HCT116 (cell line): ENCODE measurements around the gene NOXA1. TPM values are rescaled to one million over a fixed set of nuclear protein-coding genes. Genes with fewer than 3 reads are reported as not detected.
A peak's percentile ranks its signal among the peaks of the same experiment; 100 is the strongest.

Source experiments
- ATAC-seq: fragments of 200-7000 bp; cut with Tn5 transposase; 2 replicates; pipeline ENCODE4 v1.9.1; 2020; ENCODE audit warnings: mild to moderate bottlenecking, moderate library complexity
- BruUV-seq: library from RNA; stranded (reverse); fragments of 400-500 nt; replicated peaks from 2 replicates; lab custom pipeline; 2021; lab: Mats Ljungman, UMichigan
- CTCF ChIA-PET: fragments of 300-600 bp; sonication (Branson Sonifier 250); formaldehyde crosslinking; loops from one replicate; lab custom pipeline; 2021; ENCODE audit warnings: antibody characterized with exemption; lab: Charles Lee
- POLR2A ChIA-PET: fragments of 300-600, 350-600 bp; sonication (Branson Sonifier 250); formaldehyde crosslinking; loops from one replicate; lab custom pipeline; 2021; ENCODE audit warnings: antibody characterized with exemption; lab: Charles Lee
- RAD21 ChIA-PET, 2 experiments: fragments of 300-600 bp; sonication (Branson Sonifier 250); formaldehyde crosslinking; loops; one replicate each; lab custom pipeline; 2023; ENCODE audit warnings: low total read pairs in 2 of 2; ENCODE audit not compliant: uncharacterized antibody in 2 of 2, unreplicated experiment in 2 of 2, low non-redundant PET in 1 of 2; lab: Charles Lee
- DNase-seq: peaks from one replicate; pipeline ENCODE4 v3.0.0-alpha.2; 2010; ENCODE audit warnings: low read depth, low spot score
- H2AFZ ChIP-seq: fragments of 200-600 bp; shearing (Covaris generic), sonication (generic); 2 replicates; pipeline ENCODE4 v1.6.1; 2017; ENCODE audit warnings: low read depth, mixed run types, mixed read lengths, antibody characterized with exemption, low read length; ENCODE audit not compliant: poor library complexity, severe bottlenecking
- H3K27ac ChIP-seq: 2 replicates; pipeline ENCODE4 v1.5.1; 2012; ENCODE audit warnings: low read depth, low read length
- H3K27me3 ChIP-seq: fragments of 200-600 bp; sonication (generic); 2 replicates; pipeline ENCODE4 v1.6.1; 2016; ENCODE audit warnings: mixed run types, low read length, mixed read lengths; ENCODE audit not compliant: insufficient read depth
- H3K36me3 ChIP-seq, 2 experiments: fragments of 200-500 bp in 1 of 2; fragments of 200-600 bp in 1 of 2; sonication (Bioruptor generic) in 1 of 2; sonication (generic) in 1 of 2; 2 replicates each; pipeline versions ENCODE4 v1.5.1 to v1.6.1; 2014 to 2016; ENCODE audit warnings: low read length in 2 of 2, inconsistent platforms in 1 of 2, mixed read lengths in 1 of 2, mixed run types in 1 of 2; ENCODE audit not compliant: insufficient read depth in 2 of 2, control insufficient read depth in 1 of 2
- H3K4me1 ChIP-seq, 2 experiments: fragments of 200-600 bp in 1 of 2; sonication (generic) in 1 of 2; 2 replicates each; pipeline versions ENCODE4 v1.5.1 to v1.6.1; 2012 to 2017; ENCODE audit warnings: low read length in 2 of 2, inconsistent platforms in 1 of 2, mild to moderate bottlenecking in 1 of 2, mixed read lengths in 1 of 2, mixed run types in 1 of 2, moderate library complexity in 1 of 2; ENCODE audit not compliant: insufficient read depth in 2 of 2, control insufficient read depth in 1 of 2
- H3K4me2 ChIP-seq: fragments of 200-600 bp; sonication (generic); 2 replicates; pipeline ENCODE4 v1.6.1; 2017; ENCODE audit warnings: mixed run types, low read length, mixed read lengths
- H3K4me3 ChIP-seq, 2 experiments: fragments of 200-600 bp in 1 of 2; sonication (generic) in 1 of 2; replicated peaks in 1 of 2; 2 replicates each; pipeline ENCODE4 v1.5.1; 2011 to 2016; ENCODE audit warnings: low read length in 2 of 2, control low read depth in 1 of 2, low read depth in 1 of 2, mild to moderate bottlenecking in 1 of 2, mixed read lengths in 1 of 2, mixed run types in 1 of 2
- H3K79me2 ChIP-seq: fragments of 200-600 bp; sonication (generic); 2 replicates; pipeline ENCODE4 v1.6.1; 2017; ENCODE audit warnings: mild to moderate bottlenecking, mixed run types, low read length, moderate library complexity, mixed read lengths; ENCODE audit not compliant: insufficient read depth
- H3K9ac ChIP-seq: fragments of 200-600 bp; sonication (generic); 2 replicates; pipeline ENCODE4 v1.6.1; 2016; ENCODE audit warnings: low read length, mixed read lengths
- H3K9me2 ChIP-seq: fragments of 200-600 bp; sonication (generic), shearing (Covaris generic); 2 replicates; pipeline ENCODE4 v1.6.1; 2017; ENCODE audit warnings: mixed run types, mild to moderate bottlenecking, moderate library complexity; ENCODE audit not compliant: insufficient read depth
- H3K9me3 ChIP-seq, 2 experiments: fragments of 200-500 bp in 1 of 2; fragments of 200-600 bp in 1 of 2; sonication (Bioruptor generic) in 1 of 2; sonication (generic) in 1 of 2; 2 replicates each; pipeline ENCODE4 v1.6.1; 2014 to 2017; ENCODE audit warnings: low read length in 2 of 2, mixed read lengths in 2 of 2, inconsistent platforms in 1 of 2, low read depth in 1 of 2, mild to moderate bottlenecking in 1 of 2, mixed run types in 1 of 2, moderate library complexity in 1 of 2; ENCODE audit not compliant: control insufficient read depth in 1 of 2, insufficient read depth in 1 of 2
- H4K20me1 ChIP-seq: fragments of 200-600 bp; sonication (generic), shearing (Covaris generic); 2 replicates; pipeline ENCODE4 v1.6.1; 2017; ENCODE audit warnings: mixed run types, mild to moderate bottlenecking, moderate library complexity; ENCODE audit not compliant: insufficient read depth
- CBX3 ChIP-seq: IDR thresholded peaks from 2 replicates; pipeline ENCODE4 v1.6.1; 2012; ENCODE audit warnings: low read depth
- EZH2 ChIP-seq: fragments of 200-600 bp; sonication (generic); IDR thresholded peaks from 2 replicates; pipeline ENCODE4 v1.6.1; 2017; ENCODE audit warnings: antibody characterized with exemption, mixed run types
- FOSL1 ChIP-seq: IDR thresholded peaks from 2 replicates; pipeline ENCODE4 v1.6.1; 2012; ENCODE audit warnings: low read depth
- JUND ChIP-seq: IDR thresholded peaks from 2 replicates; pipeline ENCODE4 v1.6.1; 2012
- POLR2AphosphoS5 ChIP-seq: IDR thresholded peaks from 2 replicates; pipeline ENCODE4 v1.6.1; 2011; ENCODE audit warnings: mild to moderate bottlenecking, low read depth, low read length, moderate library complexity
- RAD21 ChIP-seq: IDR thresholded peaks from 2 replicates; pipeline ENCODE4 v1.6.1; 2012; ENCODE audit warnings: low read depth, mild to moderate bottlenecking
- SRF ChIP-seq: IDR thresholded peaks from 2 replicates; pipeline ENCODE4 v1.6.1; 2012; ENCODE audit warnings: low read depth
- YY1 ChIP-seq: IDR thresholded peaks from 2 replicates; pipeline ENCODE4 v1.6.1; 2011; ENCODE audit warnings: low read length, low read depth, moderate library complexity, mild to moderate bottlenecking; ENCODE audit not compliant: insufficient replicate concordance; ENCODE audit errors: extremely low read depth
- intact Hi-C: fragments of 100-400 bp; cut with micrococcal nuclease; formaldehyde crosslinking; loops from 2 replicates; pipeline ENCODE4 v1.10.0; 2022
- total RNA-seq: library from RNA; stranded (reverse); gene quantifications from one replicate; pipeline ENCODE4 v1.2.1, GENCODE V29; 2021; ENCODE audit not compliant: unreplicated experiment
- TF ChIP-seq, protein P1 (sequence below), 3 experiments: fragments of 200-600 bp in 1 of 3; sonication (generic) in 1 of 3; IDR thresholded peaks in 2 of 3; conservative IDR thresholded peaks in 1 of 3; 2 replicates each; pipeline ENCODE4 v1.5.1; 2012 to 2017; ENCODE audit warnings: low read depth in 2 of 3, low read length in 2 of 3, antibody characterized with exemption in 1 of 3, borderline replicate concordance in 1 of 3, control low read depth in 1 of 3, mild to moderate bottlenecking in 1 of 3, mixed read lengths in 1 of 3, mixed run types in 1 of 3, moderate library complexity in 1 of 3; ENCODE audit not compliant: insufficient read depth in 1 of 3

The NOXA1 gene
- total RNA-seq, 1 experiment from 2014 or later: 13.2 TPM

DNA sequence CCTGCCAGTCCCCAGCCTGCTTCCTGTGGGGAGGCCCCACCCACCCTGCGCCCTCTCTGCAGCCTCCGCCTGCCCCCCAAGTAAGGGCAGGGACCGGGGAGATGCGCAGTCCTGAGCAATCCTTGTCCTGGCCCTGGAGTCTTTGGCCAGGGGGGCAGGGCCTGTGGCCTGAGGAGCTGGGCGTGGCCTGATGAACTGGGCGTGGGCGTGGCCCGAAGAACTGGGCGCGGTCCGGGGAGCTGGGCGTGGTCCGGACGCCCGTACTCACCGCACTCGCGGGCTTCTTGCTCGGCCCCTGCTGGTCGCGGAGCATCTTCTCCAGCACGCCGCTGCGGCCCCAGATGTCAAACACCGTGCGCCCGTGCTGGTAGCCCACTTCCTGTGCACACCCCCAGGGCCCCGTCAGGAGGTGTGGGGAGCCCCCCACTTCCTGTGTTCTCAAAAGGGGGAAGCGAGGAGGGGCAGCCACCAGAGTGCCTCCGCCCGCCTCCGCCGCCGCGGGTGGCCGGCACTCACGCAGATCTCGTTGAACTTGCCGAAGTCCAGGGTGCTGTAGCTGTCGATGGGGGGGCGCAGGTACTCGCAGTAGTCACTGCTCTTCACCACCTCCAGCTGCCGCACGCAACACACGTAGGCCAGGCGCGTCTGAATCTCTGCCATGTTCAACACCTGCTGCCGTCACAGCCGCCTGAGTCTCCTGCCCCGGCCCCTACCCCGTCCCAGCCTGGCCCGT, 38.6 kb downstream of the NOXA1 start:
- ChIA-PET CTCF (no interaction called here), POLR2A (interaction anchor here (0.7 kb wide), 1 partner anchor 20 kb away, joined by 3 read pairs; the partner anchor contains the start of gene ENTPD8), RAD21 (no interaction called here)
- Histone ChIP-seq H3K27ac (no peak overlapping the region; the same call in 1 of the 2 replicates), H2AFZ (no peak overlapping the region), H4K20me1 (no peaks in the 10 kb centered on the region), H3K4me2 (peak overlapping the region; percentile 65), H3K27me3 (no peaks in the 10 kb centered on the region), H3K79me2 (peaks cover 21% of the 10 kb centered on the region), H3K36me3 (peaks cover 4 to 9% of the 10 kb centered on the region in 2 experiments; a peak in 2 of 4 replicates), H3K9me2 (no peaks in the 10 kb centered on the region), H3K4me3 (peak overlapping the region; percentile 11 to 18; a peak in 2 of 4 replicates), H3K9me3 (no peaks in the 10 kb centered on the region), H3K4me1 (peaks cover 19 to 43% of the 10 kb centered on the region in 2 experiments), H3K9ac (peak overlapping the region; percentile 4; the same call in 1 of the 2 replicates)
- ATAC-seq (peak; percentile 83), DNase-seq (peak; percentile 78)
- intact Hi-C loops: no loop called here
- BruUV-seq: no TSS peak
- no peak for TF ChIP-seq RAD21
- TF ChIP-seq CBX3: no peak
- TF ChIP-seq EZH2: no peak
- TF ChIP-seq SRF: no peak
- TF ChIP-seq FOSL1: no peak
- TF ChIP-seq YY1: no peak
- TF ChIP-seq JUND: no peak
- peak; percentile 43 for TF ChIP-seq POLR2AphosphoS5
- TF ChIP-seq, protein P1, sequence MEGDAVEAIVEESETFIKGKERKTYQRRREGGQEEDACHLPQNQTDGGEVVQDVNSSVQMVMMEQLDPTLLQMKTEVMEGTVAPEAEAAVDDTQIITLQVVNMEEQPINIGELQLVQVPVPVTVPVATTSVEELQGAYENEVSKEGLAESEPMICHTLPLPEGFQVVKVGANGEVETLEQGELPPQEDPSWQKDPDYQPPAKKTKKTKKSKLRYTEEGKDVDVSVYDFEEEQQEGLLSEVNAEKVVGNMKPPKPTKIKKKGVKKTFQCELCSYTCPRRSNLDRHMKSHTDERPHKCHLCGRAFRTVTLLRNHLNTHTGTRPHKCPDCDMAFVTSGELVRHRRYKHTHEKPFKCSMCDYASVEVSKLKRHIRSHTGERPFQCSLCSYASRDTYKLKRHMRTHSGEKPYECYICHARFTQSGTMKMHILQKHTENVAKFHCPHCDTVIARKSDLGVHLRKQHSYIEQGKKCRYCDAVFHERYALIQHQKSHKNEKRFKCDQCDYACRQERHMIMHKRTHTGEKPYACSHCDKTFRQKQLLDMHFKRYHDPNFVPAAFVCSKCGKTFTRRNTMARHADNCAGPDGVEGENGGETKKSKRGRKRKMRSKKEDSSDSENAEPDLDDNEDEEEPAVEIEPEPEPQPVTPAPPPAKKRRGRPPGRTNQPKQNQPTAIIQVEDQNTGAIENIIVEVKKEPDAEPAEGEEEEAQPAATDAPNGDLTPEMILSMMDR (IDR thresholded peaks at IDR 0.05 in 2 of 3, conservative IDR thresholded peaks at IDR 0.05 in 1 of 3; ENCODE audit: borderline replicate concordance in 1 of 3, insufficient read depth in 1 of 3, low read depth in 2 of 3, low read length in 2 of 3): peak in 2 of 3 experiments; percentile 23 to 30; a peak in 2 of 6 replicates
